GM19467 (cell line): Measurements from ENCODE around the gene TMEM178B.

Source experiments
- ATAC-seq: cut with Tn5 transposase; IDR thresholded peaks from one replicate; pipeline ENCODE4 v1.9.1; 2021; ENCODE audit warnings: mild to moderate bottlenecking, moderate library complexity; ENCODE audit not compliant: unreplicated experiment

The TMEM178B gene

DNA sequence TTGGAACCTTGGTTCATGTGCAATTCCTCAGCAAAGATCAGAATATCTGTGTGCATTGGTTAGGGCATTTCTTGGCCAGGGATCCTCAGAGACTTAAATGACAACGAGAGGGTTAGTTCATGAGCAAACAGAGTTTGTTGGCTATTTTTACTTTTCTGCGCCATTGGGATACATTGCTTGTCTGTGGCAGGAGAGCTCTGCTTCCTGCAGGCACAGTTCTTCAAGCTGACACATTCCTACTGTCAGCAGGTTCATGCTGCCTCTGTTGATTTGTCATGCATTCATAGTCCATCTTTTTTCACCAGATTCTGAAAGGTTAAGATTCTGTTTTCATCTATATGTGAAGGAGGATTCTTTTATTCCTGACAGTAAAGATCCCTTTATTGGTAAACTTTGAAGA lies 139.4 kb downstream of the TMEM178B start:
- no peak for ATAC-seq

- ATAC-seq: no peak
These were observed 144.1 kb downstream of the TMEM178B start for GRCh38 chr7:141217938-141218337.

- ATAC-seq: no peak
These were observed 145.1 kb downstream of the TMEM178B start for GRCh38 chr7:141218941-141219340.

GRCh38 chr7:141220263-141220880 lies 146.5 kb downstream of the TMEM178B start:
- no peak for ATAC-seq

DNA sequence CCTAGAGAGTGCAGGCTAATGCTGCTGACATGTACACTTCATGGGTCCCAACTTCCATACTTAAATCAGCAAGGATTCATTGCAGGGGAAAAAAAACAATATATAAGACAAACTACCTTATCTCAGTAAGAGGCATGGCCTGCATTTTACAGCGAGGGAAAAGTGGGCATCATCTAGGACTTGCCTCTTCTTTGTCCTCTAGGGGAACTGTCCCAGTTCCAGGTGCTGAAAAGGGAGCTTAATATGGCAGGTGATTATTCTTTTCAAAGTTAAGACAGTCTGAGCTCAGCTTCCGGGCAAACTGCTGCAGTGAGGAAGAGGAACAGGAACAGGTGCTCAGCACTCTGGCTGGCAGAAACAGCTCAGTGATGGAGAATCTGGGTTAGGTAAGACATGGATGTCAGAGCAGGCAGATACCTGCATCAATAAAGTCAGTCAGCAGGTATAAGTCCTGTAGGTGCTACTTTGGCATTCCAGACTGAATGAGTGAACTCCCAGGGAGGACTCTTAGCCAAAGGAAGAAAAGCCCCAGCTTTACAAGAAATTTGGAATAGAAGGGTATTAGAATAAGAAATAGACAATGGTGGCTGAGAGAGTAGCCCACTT lies 147.2 kb downstream of the TMEM178B start:
- ATAC-seq: no peak

DNA sequence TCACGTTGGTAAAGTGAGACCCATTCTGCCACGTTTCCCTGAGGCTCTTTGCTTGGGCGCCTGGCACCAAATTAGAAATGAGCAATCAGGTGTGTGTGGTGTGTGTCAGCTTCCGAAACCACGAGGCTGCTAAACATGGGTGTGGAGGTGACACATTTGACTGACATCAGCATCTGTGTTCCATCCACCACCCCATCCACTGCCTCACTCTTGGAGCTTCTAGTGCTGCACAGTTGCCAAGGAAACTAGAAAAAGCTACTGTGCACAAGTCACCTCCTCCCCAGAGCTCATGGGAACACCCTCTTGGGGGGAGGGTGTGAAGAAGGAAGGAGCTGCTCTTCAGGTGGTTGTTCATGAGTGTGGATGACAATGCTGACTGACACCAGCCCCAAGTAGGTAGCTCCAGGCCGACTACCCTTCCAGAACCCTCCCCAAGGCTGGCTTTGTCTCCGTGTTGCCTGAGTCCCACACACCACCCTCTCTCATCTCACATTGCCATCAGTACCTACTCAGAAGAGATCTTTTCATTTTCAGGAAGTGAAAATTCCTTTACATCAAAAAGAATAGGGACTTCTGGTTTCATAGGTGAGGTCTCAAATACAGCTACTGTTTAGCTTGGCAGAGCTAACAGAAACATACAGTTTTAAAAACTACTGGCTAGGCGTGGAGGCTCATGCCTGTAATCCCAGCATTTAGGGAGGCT lies 152.2 kb downstream of the TMEM178B start:
- no peak for ATAC-seq

DNA sequence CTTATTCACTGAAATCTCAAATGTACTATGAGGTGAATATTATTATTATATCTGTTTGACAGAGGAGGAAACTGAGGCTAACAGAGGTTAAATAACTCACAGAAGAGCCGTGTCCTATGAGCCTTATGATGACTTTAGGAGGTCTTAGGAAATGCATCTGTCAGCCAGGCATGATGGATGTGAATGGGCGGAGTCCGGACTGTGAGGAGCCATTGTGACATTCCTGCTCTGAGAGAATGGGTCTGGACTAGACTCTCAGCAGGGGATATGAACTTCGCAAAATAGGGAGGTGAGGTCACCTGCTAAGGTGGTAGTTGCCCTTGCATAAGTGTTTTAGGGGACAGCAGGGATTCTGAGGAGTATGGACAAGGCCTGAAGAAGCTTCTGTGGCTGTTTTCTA lies 153.6 kb downstream of the TMEM178B start:
- ATAC-seq: no peak

DNA sequence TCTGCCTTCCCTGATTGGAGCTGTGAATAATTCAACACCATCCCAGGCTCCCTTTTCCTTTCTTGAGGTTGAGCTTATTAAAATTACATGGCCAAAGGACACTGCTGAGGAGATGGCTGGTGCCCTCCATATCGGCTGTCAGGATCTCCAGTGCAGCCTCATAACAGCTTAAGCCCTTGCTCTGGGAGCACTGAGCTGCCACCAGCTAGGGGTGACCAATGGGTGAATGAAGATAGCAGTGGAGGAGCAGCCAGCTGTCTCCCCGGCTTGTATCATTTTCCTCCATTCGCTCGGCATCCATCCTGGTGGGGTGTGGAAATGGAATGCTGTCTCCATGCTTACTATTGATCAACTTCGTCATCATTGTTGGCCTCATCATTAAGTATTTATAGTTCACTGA lies 154.6 kb downstream of the TMEM178B start:
- no peak for ATAC-seq

DNA sequence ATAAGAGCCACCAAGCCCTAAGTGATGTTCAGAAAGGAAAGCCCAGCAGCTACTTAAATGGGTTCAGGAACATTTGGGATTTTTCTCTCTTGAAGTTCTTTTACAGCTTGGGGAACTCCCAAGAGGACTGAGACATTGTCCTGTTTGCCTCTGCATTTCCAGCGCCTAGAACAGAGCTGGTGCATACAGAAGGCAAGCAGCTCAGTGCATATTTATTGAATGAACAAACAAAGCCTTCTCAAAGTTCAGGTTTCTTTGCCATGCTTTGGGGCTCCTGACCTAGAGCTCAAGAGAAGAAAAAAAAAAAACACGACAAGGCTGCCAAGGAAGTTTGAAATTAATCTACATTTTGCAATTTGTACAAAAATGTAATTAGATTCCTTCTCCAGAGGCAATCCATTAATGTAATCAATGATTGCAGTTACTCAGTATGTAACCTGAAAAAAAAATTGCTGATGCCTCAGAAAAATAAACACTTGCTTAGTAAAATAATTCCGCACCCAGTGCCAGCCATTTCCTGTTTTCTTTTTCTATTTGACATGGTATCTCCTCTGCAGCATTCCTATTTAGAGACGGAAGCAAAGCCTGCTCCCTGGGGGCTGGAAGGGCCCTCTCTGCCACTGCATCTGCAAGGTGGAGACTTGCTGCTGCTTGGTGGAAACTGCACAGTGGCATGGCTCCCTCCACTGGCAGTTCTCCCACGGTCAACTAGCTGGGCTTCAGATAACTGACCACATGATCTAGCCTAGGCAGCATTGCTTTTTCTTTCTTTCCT lies 157.3 kb downstream of the TMEM178B start:
- no peak for ATAC-seq

DNA sequence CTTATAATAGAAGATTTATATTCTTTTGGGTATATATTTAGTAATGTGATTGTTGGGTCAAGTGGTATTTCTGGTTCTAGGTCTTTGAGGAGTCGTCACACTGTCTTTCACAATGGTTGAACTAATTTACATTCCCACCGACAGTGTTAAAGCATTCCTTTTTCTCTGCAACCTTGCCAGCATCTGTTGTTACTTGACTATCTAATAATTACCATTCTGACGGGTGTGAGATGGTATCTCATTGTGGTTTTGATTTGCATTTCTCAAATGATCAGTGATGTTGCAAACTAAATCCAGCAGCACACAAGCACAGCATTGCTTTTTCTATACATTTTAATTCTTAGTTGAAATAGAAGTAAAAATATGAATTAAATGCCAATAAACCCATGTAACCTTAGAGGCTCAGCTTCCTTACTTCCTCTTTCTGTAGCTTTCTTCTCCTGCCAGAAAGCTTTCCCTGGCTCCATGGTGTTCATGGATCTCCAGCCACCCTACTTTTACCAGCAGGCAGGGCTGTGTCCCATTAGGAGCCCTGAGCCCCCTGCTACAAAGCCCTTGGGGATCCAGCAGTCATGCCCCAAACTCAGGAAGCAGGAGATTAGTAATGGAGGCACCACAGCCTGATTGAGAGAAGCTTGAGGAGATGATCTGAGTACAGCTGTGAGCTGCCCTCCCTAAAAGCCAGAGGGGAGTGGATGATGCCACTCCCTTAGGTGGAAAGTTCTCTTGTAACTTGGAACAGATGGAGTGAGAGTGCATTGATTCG lies 158.6 kb downstream of the TMEM178B start:
- no peak for ATAC-seq

DNA sequence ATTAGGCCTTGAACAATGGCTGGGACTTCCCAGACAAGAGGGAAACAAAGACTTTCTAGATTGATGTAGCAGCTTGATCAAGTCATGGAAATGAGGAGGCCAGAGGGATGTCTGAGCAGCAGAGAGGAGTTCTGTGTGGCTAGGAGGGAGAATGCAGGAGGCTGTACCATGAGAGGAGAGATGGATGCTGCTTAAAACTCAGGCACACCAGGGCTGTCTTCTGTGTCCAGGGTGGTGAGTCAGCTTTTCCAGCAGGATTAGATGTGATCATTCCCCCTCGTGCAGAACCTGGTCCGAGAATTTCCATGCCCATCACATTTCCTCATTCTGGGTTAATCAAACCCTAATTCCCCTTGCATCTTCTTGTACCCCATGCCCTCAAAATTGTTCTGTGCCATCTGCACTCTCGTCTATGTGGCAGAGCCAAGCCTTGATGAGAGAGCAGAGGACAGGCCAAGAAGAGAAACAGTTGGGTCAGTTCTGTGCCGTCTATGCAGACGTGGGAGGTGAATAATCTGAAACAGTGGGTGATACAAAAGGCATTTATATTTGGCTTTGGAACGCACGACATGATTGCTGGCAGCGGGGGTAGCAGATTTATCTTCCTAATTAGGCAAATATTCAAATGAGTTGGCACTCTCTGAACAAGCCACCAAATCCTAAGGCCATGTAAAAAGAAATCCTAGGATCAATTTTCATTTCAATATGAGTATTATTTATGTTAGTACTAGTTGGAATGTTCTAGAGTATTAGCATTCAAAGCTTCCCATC lies 160.7 kb downstream of the TMEM178B start:
- no peak for ATAC-seq

DNA sequence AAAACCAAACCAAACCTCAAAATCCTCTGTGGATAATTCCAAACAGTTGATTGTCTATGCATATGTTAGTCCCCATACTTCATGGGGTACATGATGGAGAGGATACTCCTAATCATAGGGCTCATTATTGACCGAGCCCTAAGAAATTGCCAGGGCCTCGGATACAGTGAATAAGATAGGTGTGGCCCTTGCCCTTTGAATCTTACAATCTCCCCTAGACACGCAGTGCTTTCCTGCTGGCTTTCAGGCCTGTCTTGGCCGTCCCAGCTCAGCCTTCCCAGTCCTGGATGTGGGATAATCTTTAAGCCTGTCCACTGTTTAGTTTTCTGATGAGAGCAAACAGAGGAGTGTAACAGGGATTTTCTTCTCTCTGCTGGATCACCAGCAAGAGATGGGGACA lies 161.8 kb downstream of the TMEM178B start:
- no peak for ATAC-seq

- no peak for ATAC-seq
These were observed 164.9 kb downstream of the TMEM178B start for GRCh38 chr7:141238596-141239243.

DNA sequence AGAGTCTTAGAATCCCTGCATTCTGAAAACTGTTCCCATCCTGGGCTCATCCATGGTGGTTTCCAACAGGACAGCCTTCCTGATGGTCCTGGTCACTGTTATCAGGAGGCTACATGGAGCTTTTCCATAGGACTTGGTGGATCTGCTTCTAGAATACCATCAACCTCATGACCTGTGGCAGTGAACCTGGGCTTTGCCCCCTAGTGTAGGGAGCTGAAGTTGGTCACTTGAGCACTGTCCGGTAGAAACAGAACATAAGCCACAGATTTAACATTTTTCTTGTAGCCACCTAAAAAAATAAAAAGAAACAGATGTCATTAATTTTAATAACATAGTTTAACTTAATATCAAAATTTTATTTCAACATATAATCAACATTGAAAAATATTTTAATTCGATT lies 165.8 kb downstream of the TMEM178B start:
- ATAC-seq: no peak

DNA sequence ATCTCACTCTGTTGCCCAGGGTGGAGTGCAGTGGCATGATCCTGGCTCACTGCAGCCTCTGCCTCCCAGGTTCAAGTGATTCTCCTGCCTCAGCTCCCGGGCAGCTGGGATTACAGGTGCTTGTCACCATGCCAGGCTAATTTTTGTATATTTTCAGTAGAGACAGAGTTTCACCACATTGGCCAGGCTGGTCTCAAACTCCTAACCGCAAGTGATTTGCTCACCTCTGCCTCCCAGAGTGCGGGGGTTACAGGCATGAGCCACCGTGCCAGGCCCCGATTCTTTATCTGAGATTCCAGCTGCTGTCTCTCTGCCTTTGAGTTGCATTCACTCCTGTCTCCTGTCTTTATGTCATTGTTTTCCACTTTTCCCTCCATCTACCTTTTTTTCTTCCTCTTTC lies 168.7 kb downstream of the TMEM178B start:
- no peak for ATAC-seq

- ATAC-seq: no peak
These were observed 169.5 kb downstream of the TMEM178B start for GRCh38 chr7:141243368-141243767.

DNA sequence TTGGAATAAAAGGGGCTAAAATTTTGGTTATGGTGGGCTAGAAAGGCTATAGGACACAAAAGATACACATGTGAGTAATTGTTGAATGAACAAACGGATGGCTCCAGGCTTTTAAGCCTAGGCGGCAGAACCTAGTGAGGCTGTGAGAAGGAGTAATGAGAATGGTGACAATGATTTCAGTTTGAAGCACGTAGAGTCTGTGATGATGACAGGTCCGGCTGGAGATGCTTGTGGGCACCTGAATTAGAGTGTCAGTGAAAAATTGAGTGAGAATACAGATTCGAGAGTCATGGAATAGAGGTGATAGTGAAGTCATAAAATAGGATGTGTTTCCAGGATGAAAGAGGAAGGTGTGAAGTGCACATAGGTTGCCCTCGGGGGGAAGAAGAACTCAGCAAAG lies 170.6 kb downstream of the TMEM178B start:
- ATAC-seq: no peak

DNA sequence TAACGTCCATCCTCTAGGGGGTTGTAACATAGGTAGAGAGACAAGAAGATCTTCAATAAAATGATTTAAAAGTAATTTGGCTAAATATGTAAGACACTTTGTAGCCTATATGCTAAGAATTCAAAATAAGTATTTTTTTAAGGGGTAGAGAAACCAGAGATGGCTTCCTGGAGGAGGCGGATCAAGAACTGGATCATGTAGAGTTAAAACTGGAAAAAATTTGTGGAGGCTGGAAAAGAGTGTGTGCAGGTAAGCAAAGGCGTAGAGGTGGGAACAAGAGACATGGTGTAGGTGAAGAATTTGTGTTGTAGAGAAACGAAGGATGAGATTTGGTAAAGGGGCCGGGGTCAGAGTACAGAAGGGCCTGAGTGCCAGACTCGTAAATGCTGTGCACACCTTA lies 172.6 kb downstream of the TMEM178B start:
- no peak for ATAC-seq

DNA sequence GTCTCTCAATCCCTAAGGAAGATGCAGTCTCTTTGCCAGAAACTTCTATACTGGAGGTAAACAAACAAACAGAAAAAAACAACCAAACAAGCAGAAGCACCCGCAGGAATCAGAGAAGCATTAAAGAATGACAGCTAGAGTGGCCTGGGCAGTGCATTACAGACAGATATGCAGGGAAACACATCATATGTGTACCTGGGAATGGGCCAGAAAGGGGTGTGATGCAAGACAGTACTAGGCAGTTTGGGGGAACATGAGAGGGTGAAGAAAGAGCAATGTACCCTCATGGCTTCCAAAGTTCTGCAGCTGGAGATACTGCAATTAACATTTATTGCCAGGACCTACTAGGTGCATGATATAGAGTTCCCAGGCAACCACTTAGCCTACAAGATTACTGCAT lies 177.3 kb downstream of the TMEM178B start:
- no peak for ATAC-seq

GRCh38 chr7:141251957-141252356 lies 178.1 kb downstream of the TMEM178B start:
- ATAC-seq: no peak
